Left kidney (tissue), 2 donors: ENCODE data around the gene WFIKKN1. TPM values are rescaled to one million over a fixed set of nuclear protein-coding genes. Genes with fewer than 3 reads are reported as not detected.
A peak's percentile ranks its signal among the peaks of the same experiment; 100 is the strongest.

Experiments
- DNase-seq: peaks from one replicate; pipeline ENCODE4 v3.0.0-alpha.2; 2013
- polyA plus RNA-seq: library from polyadenylated mRNA; unstranded; fragments of 120-200 nt; gene quantifications from one replicate; pipeline ENCODE4 v1.2.1, GENCODE V29; 2013; ENCODE audit not compliant: insufficient read length

The WFIKKN1 gene
- polyA plus RNA-seq, 1 donor = 1.5 TPM

GRCh38 chr16:652454-653305 is 21.9 kb downstream of the WFIKKN1 start:
- no peak for DNase-seq

- no peak for DNase-seq
Measured at GRCh38 chr16:654034-654433, 23.2 kb downstream of the WFIKKN1 start.

GRCh38 chr16:657487-657886 is 26.7 kb downstream of the WFIKKN1 start:
- DNase-seq = no peak

GRCh38 chr16:658679-659571 is 28.1 kb downstream of the WFIKKN1 start:
- no peak for DNase-seq

- no peak for DNase-seq
Measured at GRCh38 chr16:659618-660017, 28.8 kb downstream of the WFIKKN1 start.

GRCh38 chr16:660132-660458 is 29.3 kb downstream of the WFIKKN1 start:
- no peak for DNase-seq

GRCh38 chr16:660459-661183 is 29.8 kb downstream of the WFIKKN1 start:
- peak; percentile 78 for DNase-seq

- no peak for DNase-seq
Measured at GRCh38 chr16:661184-661821, 30.5 kb downstream of the WFIKKN1 start.

- no peak for DNase-seq
Measured at GRCh38 chr16:662095-662494, 31.3 kb downstream of the WFIKKN1 start.

GRCh38 chr16:662597-662996 is 31.8 kb downstream of the WFIKKN1 start:
- DNase-seq = no peak

- no peak for DNase-seq
Measured at GRCh38 chr16:666572-666971, 35.8 kb downstream of the WFIKKN1 start.

- no peak for DNase-seq
Measured at GRCh38 chr16:667113-667779, 36.5 kb downstream of the WFIKKN1 start.

GRCh38 chr16:667780-668518 is 37.2 kb downstream of the WFIKKN1 start, which contains the start of gene RHOT2:
Gene RHOT2, plus strand, starts transcription at chr16:668132. Its CDS starts 68 bp downstream, at chr16:668200.
- DNase-seq = peak; percentile 89

GRCh38 chr16:668519-669171 is 37.9 kb downstream of the WFIKKN1 start:
- DNase-seq = no peak

- no peak for DNase-seq
Measured at GRCh38 chr16:669666-670065, 38.9 kb downstream of the WFIKKN1 start.

- no peak for DNase-seq
Measured at GRCh38 chr16:670485-671352, 39.9 kb downstream of the WFIKKN1 start.

GRCh38 chr16:671353-672131 is 40.8 kb downstream of the WFIKKN1 start:
- no peak for DNase-seq

- no peak for DNase-seq
Measured at GRCh38 chr16:672371-672770, 41.6 kb downstream of the WFIKKN1 start.
